Measurements from ENCODE around the gene DNAJB6.
A peak's percentile ranks its signal among the peaks of the same experiment; 100 is the strongest.

DNAJB6 gene

DNA sequence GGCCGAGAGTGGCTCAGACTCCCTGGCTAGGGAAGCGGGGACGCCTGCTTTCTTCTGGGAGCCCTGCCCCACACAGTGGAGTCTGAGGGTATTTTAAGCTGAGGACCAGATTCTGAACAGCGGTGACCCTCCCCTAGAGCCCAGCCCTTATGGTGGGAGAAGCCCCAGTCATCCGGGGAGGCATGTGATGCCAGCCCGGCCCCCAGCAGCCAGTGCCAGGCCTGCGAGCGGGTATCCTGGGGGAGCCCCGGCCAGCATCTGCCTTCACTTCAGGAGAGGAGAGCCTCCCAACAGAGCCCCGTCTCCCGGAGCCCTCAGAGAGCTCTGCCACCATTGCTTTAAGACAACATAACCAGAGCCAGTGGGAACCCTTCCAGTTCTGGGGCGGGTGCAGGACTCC lies 41.5 kb upstream of the DNAJB6 start:
- TF ChIP-seq, protein P1, sequence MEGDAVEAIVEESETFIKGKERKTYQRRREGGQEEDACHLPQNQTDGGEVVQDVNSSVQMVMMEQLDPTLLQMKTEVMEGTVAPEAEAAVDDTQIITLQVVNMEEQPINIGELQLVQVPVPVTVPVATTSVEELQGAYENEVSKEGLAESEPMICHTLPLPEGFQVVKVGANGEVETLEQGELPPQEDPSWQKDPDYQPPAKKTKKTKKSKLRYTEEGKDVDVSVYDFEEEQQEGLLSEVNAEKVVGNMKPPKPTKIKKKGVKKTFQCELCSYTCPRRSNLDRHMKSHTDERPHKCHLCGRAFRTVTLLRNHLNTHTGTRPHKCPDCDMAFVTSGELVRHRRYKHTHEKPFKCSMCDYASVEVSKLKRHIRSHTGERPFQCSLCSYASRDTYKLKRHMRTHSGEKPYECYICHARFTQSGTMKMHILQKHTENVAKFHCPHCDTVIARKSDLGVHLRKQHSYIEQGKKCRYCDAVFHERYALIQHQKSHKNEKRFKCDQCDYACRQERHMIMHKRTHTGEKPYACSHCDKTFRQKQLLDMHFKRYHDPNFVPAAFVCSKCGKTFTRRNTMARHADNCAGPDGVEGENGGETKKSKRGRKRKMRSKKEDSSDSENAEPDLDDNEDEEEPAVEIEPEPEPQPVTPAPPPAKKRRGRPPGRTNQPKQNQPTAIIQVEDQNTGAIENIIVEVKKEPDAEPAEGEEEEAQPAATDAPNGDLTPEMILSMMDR (IDR thresholded peaks at IDR 0.05; ENCODE audit: low read depth, low read length, missing control alignments): no peak
- no peak for DNase-seq (ENCODE audit: low read depth)
- H3K4me3 ChIP-seq (ENCODE audit: low read depth, low read length): no peak overlapping the region

DNA sequence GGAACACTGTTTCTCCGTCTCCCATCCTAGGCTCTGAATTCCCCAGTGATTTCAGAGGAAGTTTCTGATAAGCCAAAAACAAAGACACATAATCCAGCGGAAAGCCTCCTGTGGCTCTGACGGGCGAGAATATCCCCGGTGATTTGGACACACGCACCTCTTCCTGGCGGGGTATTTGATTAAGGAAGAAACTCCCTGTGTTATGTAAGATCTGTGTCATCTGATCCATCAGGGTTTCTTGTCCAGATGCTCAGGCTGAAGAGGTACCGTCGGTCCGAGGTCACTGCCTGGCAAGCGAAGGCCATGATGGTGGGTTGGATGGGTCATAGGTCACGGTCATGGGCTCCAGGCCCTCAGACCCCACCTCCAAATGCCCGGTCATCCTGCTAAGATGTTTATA lies 39.6 kb upstream of the DNAJB6 start:
- TF ChIP-seq, protein P1 (IDR thresholded peaks at IDR 0.05; ENCODE audit: low read depth, low read length, missing control alignments): no peak
- no peak overlapping the region for H3K4me3 ChIP-seq (ENCODE audit: low read depth, low read length)
- no peak for DNase-seq (ENCODE audit: low read depth)

DNA sequence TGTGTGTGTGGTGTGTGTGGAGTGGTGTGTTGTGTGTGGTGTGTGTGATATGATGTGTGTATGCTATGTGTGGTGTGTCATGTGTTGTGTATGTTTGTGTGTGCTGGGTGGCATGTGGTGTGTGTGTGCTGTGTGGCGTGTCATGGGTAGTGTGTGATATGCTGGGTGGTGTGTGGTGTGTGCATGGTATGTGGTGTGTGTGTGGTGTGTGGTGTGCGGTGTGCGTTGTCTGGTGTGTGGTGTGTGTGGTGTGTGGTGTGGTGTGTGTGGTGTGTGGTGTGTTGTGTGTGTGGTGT lies 37.5 kb upstream of the DNAJB6 start:
- TF ChIP-seq, protein P1 (IDR thresholded peaks at IDR 0.05; ENCODE audit: low read depth, low read length, missing control alignments): no peak
- no peak for DNase-seq (ENCODE audit: low read depth)
- no peak overlapping the region for H3K4me3 ChIP-seq (ENCODE audit: low read depth, low read length)

DNA sequence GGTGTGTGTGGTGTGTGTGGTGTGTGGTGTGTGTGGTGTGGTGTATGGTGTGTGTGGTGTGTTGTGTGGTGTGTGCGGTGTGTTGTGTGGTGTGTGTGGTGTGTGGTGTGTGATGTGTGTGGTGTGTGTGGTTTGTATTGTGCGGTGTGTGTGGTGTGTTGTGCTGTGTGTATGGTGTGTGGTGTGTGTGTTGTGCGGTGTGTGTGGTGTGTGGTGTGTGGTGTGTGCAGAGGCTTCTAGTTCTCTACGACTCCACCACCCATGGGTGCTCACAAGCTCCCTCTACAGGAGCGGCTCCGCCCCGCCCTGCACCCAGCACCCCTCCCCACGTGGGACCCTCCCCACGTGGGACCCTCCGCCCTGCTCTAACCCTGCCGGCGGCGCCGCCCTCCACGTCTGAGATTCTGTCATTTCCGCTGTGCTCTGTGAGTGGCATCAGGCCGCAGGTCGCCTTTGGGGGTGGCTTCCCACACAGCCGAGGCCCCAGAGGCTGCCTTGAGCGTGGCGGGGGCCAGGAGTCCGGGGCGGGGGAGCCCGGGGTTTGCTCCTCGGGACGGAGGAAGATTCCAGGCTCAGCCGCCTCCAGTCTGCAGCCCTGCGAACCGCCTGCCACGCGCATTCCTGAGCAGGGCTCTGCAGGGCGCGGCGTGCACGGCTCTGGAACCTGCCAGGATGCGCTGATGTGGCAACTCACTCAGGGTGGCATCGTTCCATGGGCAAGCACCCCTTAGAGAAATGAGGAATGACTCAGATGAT lies 37.0 kb upstream of the DNAJB6 start:
- TF ChIP-seq, protein P1 (IDR thresholded peaks at IDR 0.05; ENCODE audit: low read depth, low read length, missing control alignments): peak; percentile 52
- no peak for DNase-seq (ENCODE audit: low read depth)
- H3K4me3 ChIP-seq (ENCODE audit: low read depth, low read length): no peak overlapping the region

DNA sequence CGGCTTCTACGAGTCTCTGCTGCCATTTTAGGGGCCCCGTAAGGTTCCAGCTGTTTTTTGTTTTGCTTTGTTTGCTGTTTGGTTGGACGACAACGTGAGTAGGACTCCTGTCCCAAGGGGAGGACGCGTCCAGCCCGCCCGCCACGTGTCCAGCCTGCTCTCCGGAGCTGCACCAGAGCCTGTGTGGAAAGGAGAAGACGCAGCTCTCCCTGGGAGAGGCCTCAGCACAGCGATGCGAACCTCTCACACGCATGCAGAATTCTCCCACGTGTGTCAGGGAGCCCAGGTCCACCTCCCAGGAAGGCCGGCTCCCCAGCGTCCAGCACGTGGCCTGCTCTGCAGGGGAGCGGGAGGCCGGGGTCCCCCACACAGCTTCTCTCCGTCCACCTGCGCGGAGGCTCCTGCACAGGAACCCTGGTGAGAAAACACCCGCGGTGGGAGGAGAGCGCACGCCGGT lies 36.4 kb upstream of the DNAJB6 start:
- DNase-seq (ENCODE audit: low read depth): no peak
- no peak overlapping the region for H3K4me3 ChIP-seq (ENCODE audit: low read depth, low read length)
- TF ChIP-seq, protein P1 (IDR thresholded peaks at IDR 0.05; ENCODE audit: low read depth, low read length, missing control alignments): no peak

DNA sequence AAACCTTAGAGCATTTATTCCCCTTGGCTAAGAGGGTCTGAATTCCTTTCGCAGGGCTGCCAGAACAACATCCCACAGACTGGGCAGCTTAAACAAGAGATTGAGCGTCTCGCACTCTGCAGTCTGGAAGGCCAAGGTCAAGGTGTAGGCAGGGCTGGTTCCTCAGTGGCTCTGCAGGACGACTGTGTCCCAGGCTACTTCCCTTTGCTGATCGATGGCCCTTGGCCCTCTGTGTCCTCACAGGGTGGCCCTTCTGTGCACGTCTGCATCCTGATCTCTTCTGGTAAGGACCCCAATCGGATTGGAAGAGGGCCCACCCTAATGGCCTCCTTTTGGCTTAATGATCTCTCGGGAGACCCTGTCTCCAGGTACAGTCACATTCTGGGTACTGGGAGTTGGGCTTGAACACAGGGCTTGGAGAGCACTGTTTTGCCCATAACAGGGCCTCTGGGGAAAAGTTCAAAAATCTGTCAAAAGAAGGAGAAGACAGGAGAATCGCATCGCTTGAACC lies 35.1 kb upstream of the DNAJB6 start:
- TF ChIP-seq, protein P1 (IDR thresholded peaks at IDR 0.05; ENCODE audit: low read depth, low read length, missing control alignments): no peak
- no peak overlapping the region for H3K4me3 ChIP-seq (ENCODE audit: low read depth, low read length)
- DNase-seq (ENCODE audit: low read depth): no peak
